22Rv1 (cell line): ENCODE results near the gene RNF215.

ENCODE experiments used
- H3K27ac ChIP-seq: fragments of 450-650 bp; 2 replicates; pipeline ENCODE4 v1.5.1; 2017
- CTCF ChIP-seq: fragments of 450-650 bp; IDR thresholded peaks from 2 replicates; pipeline ENCODE4 v1.5.1; 2017; ENCODE audit warnings: mild to moderate bottlenecking
- ZFX ChIP-seq: fragments of 450-650 bp; IDR thresholded peaks from 2 replicates; pipeline ENCODE4 v1.6.1; 2017; ENCODE audit warnings: antibody characterized with exemption, borderline replicate concordance

RNF215 gene

GRCh38 chr22:30420347-30421125 is 33.3 kb upstream of the RNF215 start:
- H3K27ac ChIP-seq: peak overlapping the region; percentile 98
- no peak for TF ChIP-seq CTCF
- TF ChIP-seq ZFX: no peak

GRCh38 chr22:30416837-30417236 is 29.6 kb upstream of the RNF215 start:
- TF ChIP-seq CTCF (no peak), ZFX (no peak)
- no peak overlapping the region for H3K27ac ChIP-seq

- TF ChIP-seq ZFX (no peak), CTCF (no peak)
- H3K27ac ChIP-seq: no peak overlapping the region
Observed at GRCh38 chr22:30416403-30416802, 29.2 kb upstream of the RNF215 start.

- H3K27ac ChIP-seq: no peak overlapping the region
- TF ChIP-seq ZFX (no peak), CTCF (no peak)
Observed at GRCh38 chr22:30414525-30415047, 27.4 kb upstream of the RNF215 start.

GRCh38 chr22:30413745-30414524 is 26.7 kb upstream of the RNF215 start:
- no peak overlapping the region for H3K27ac ChIP-seq
- TF ChIP-seq CTCF: no peak
- no peak for TF ChIP-seq ZFX

- TF ChIP-seq CTCF: no peak
- no peak for TF ChIP-seq ZFX
- no peak overlapping the region for H3K27ac ChIP-seq
Observed at GRCh38 chr22:30413001-30413400, 25.8 kb upstream of the RNF215 start.

GRCh38 chr22:30411780-30412179 is 24.6 kb upstream of the RNF215 start:
- TF ChIP-seq CTCF: no peak
- no peak overlapping the region for H3K27ac ChIP-seq
